Pancreas (tissue), 10 donors: ENCODE measurements around the gene HMGB1. TPM values are rescaled to one million over a fixed set of nuclear protein-coding genes. Genes with fewer than 3 reads are reported as not detected.

Experiments used
- ATAC-seq, 4 donors: fragments of 200-7000 bp; cut with Tn5 transposase; one replicate each; pipeline versions ENCODE4 v1.8.0 to v1.9.1; 2020; ENCODE audit warnings: mild to moderate bottlenecking in 4 of 4, moderate library complexity in 4 of 4
- DNase-seq, 6 donors: peaks; one replicate each; pipeline ENCODE4 v3.0.0-alpha.2; 2020
- FAIRE-seq: peaks from 2 replicates; lab custom pipeline; 2012; peaks lifted over from hg19 to GRCh38; lab: Jason Lieb, UNC
- H3K27ac ChIP-seq, 4 donors: fragments of 200-600 bp; sonication (generic); 1 replicate in 3 of 4; 2 replicates in 1 of 4; pipeline versions ENCODE4 v1.5.0 to v1.8.0; 2020
- H3K27me3 ChIP-seq, 4 donors: fragments of 200-600 bp; one replicate each; pipeline ENCODE4 v1.8.0; 2021
- H3K36me3 ChIP-seq, 3 donors: fragments of 200-600 bp; sonication (generic) in 1 of 3; one replicate each; pipeline versions ENCODE4 v1.5.0 to v1.8.0; 2020 to 2021
- H3K4me1 ChIP-seq, 3 donors: fragments of 200-600 bp; one replicate each; pipeline ENCODE4 v1.8.0; 2021
- H3K4me3 ChIP-seq, 4 donors: fragments of 200-600 bp; sonication (generic) in 2 of 4; one replicate each; pipeline versions ENCODE4 v1.5.0 to v1.8.0; 2020 to 2021
- H3K9me3 ChIP-seq, 4 donors: fragments of 200-600 bp; one replicate each; pipeline ENCODE4 v1.8.0; 2021
- CTCF ChIP-seq, 4 donors: fragments of 200-600 bp; sonication (generic) in 3 of 4; IDR thresholded peaks; one replicate each; pipeline versions ENCODE4 v1.5.0 to v1.8.0; 2021; ENCODE audit warnings: antibody characterized with exemption in 4 of 4
- WGBS, 2 donors: extraction: QIAGEN DNeasy Blood & Tissue Kit; methylation state at CpG; one replicate each; pipeline ENCODE4 v1.1.7; 2013; 5-methylcytosine and 5-hydroxymethylcytosine counted together
- intact Hi-C, 3 donors: fragments of 100-400 bp; cut with DNase I; formaldehyde crosslinking; loops; one replicate each; pipeline versions ENCODE4 v1.11.1 to v1.14.2; 2022
- polyA plus RNA-seq, 2 donors: library from polyadenylated mRNA; stranded (reverse); fragments of 200-250 nt; gene quantifications; one replicate each; pipeline ENCODE4 v1.2.3, GENCODE V29; 2013
- total RNA-seq, 6 donors: library from RNA; stranded (reverse); fragmentation: NEBNext Ultra II Directional in 4 of 6; extraction: Animal tissue kit (Norgen Biotek cat#: 25700) in 4 of 6; gene quantifications; one replicate each; pipeline versions ENCODE4 v1.2.1 to v1.2.4, GENCODE V29; 2021 to 2023
- donor health status: healthy with polysubstance abuse.
- donor health status: DM: no; HTN: no; CAD: no; lungs with moderate emphysema.
- donor health status: DM: no; HTN: no; CAD: no.
- donor health status: control.
- donor health status: control.
- donor health status: Bipolar disorder and iron deficiency.
- donor health status: DM: yes; HTN: yes; CAD: no.
- donor health status: DM: no; HTN: no; CAD: no.
- donor health status: DM: no; HTN: no; CAD: no.
- donor health status: DM: yes; HTN: yes; CAD: no.

The HMGB1 gene
- total and polyA plus RNA-seq, 8 donors: 53.5 to 196 (median 97.5) TPM

- no peak for TF ChIP-seq CTCF (IDR thresholded peaks at IDR 0.05)
- Histone ChIP-seq H3K27me3 (no peaks in the 10 kb centered on the region), H3K27ac (no peak overlapping the region), H3K36me3 (no peaks in the 10 kb centered on the region), H3K4me3 (no peak overlapping the region), H3K9me3 (no peaks in the 10 kb centered on the region), H3K4me1 (no peaks in the 10 kb centered on the region)
- no peak for FAIRE-seq
- 36 to 40% methylated on average over 1 of the region's 1 CpG for WGBS, 2 donors
- DNase-seq: no peak
- no peak for ATAC-seq
- intact Hi-C loops: no loop called here
Observed at GRCh38 chr13:30504081-30504480, 38.3 kb upstream of the HMGB1 start.

GRCh38 chr13:30502237-30502636, 36.5 kb upstream of the HMGB1 start:
- intact Hi-C loops: no loop called here
- no peak for ATAC-seq
- WGBS, 2 donors: 79 to 87% methylated on average over 2 of the region's 2 CpGs
- H3K27me3 ChIP-seq: no peaks in the 10 kb centered on the region
- H3K27ac ChIP-seq: no peak overlapping the region
- H3K4me3 ChIP-seq: no peak overlapping the region
- H3K9me3 ChIP-seq: no peaks in the 10 kb centered on the region
- no peaks in the 10 kb centered on the region for H3K4me1 ChIP-seq
- no peak for FAIRE-seq
- no peak for DNase-seq
- TF ChIP-seq CTCF (IDR thresholded peaks at IDR 0.05): no peak
- H3K36me3 ChIP-seq: no peaks in the 10 kb centered on the region

- H3K9me3 ChIP-seq: no peaks in the 10 kb centered on the region
- intact Hi-C loops: no loop called here
- FAIRE-seq (no peak), DNase-seq (no peak), ATAC-seq (no peak)
- H3K27ac ChIP-seq: no peak overlapping the region
- no peaks in the 10 kb centered on the region for H3K27me3 ChIP-seq
- no peak for TF ChIP-seq CTCF (IDR thresholded peaks at IDR 0.05)
- no peaks in the 10 kb centered on the region for H3K36me3 ChIP-seq
- H3K4me3 ChIP-seq: no peak overlapping the region
- H3K4me1 ChIP-seq: peaks cover 0 to 6% (median 0%) of the 10 kb centered on the region in 3 donors
- 92 to 96% methylated on average over 3 of the region's 3 CpGs for WGBS, 2 donors
Observed at GRCh38 chr13:30499338-30499737, 33.6 kb upstream of the HMGB1 start.

GRCh38 chr13:30496147-30496546, 30.4 kb upstream of the HMGB1 start:
- 42 to 51% methylated on average over 2 of the region's 2 CpGs for WGBS, 2 donors
- H3K4me1 ChIP-seq: peaks cover 0 to 6% (median 6%) of the 10 kb centered on the region in 3 donors
- H3K27ac ChIP-seq: peak overlapping the region in 2 of 4 donors; percentile 2 to 6
- TF ChIP-seq CTCF (IDR thresholded peaks at IDR 0.05): no peak
- no peak overlapping the region for H3K4me3 ChIP-seq
- no peaks in the 10 kb centered on the region for H3K36me3 ChIP-seq
- ATAC-seq (peak; percentile 57 to 86 (median 70)), FAIRE-seq (no peak), DNase-seq (peak in 2 of 6 donors; percentile 25 to 30)
- no peaks in the 10 kb centered on the region for H3K27me3 ChIP-seq
- intact Hi-C loops: no loop called here
- no peaks in the 10 kb centered on the region for H3K9me3 ChIP-seq

GRCh38 chr13:30495746-30496145, 30.0 kb upstream of the HMGB1 start:
- no peak for TF ChIP-seq CTCF (IDR thresholded peaks at IDR 0.05)
- FAIRE-seq (no peak), DNase-seq (no peak), ATAC-seq (no peak)
- H3K36me3 ChIP-seq: no peaks in the 10 kb centered on the region
- H3K4me3 ChIP-seq: no peak overlapping the region
- H3K27ac ChIP-seq: peak overlapping the region in 2 of 4 donors; percentile 2 to 6
- H3K4me1 ChIP-seq: peaks cover 0 to 6% (median 6%) of the 10 kb centered on the region in 3 donors
- intact Hi-C loops: no loop called here
- WGBS, 2 donors: 57 to 72% methylated on average over 2 of the region's 2 CpGs
- no peaks in the 10 kb centered on the region for H3K9me3 ChIP-seq
- H3K27me3 ChIP-seq: no peaks in the 10 kb centered on the region
